HG02870 (cell line): ENCODE measurements around the gene VMAC.
A peak's percentile ranks its signal among the peaks of the same experiment; 100 is the strongest.

Experiments
- ATAC-seq: cut with Tn5 transposase; IDR thresholded peaks from one replicate; pipeline ENCODE4 v1.9.1; 2021; ENCODE audit warnings: mild to moderate bottlenecking, moderate library complexity; ENCODE audit not compliant: unreplicated experiment

VMAC gene

GRCh38 chr19:5903624-5904351, 884 bp upstream of the VMAC start, which contains the start of gene NDUFA11:
NDUFA11 (minus strand) TSS chr19:5903790; CDS start chr19:5903708, 82 bp downstream.
- peak; percentile 28 for ATAC-seq

DNA sequence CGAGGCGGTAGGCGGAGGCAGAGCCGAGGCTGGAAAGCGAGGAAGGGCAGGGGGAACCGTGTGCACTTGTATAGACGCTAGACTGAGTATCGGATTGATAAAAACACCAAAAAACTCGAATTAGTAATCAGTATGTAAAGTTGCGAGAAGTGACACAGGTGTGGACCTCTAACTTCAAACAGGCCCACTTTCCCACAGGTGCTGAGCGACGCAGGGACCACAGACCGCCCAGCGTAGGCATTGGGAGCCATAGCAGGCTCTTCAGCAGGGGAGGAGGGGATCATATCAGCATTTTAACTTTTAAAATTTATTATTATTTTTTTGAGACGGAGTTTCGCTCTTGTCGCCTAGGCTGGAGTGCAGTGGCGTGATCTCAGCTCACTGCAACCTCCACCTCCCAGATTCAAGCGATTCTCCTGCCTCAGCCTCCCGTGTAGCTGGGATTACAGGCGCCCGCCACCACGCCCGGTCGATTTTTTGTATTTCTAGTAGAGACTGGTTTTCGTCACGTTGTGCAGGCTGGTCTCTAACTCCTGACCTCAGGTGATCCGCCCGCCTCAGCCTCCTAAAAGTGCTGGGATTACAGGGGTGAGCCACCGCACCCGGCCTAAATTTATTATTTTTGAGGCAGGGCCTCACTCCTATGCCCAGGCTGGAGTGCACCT, 574 bp downstream of the VMAC start:
- ATAC-seq = no peak

DNA sequence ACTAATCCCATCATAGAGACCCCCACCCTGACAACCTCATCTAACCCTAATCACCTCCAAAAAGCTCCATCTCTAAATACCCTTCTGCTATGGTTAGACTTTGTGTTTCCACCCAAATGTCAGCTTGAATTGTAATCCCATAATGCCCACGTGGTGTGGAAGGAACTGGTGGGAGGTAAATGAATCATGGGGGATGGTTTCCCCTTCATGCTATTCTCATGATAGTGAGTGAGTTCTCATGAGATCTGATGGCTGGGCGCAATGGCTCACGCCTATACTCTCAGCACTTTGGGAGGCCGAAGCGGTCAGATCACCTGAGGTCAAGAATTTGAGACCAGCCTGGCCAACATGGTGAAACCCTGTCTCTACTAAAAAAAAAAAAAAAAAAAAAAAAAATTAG, 2.6 kb downstream of the VMAC start:
- no peak for ATAC-seq

GRCh38 chr19:5908773-5909442, 4.2 kb downstream of the VMAC start:
- ATAC-seq = no peak

- no peak for ATAC-seq
Measured at GRCh38 chr19:5910638-5910907, 5.9 kb downstream of the VMAC start.

DNA sequence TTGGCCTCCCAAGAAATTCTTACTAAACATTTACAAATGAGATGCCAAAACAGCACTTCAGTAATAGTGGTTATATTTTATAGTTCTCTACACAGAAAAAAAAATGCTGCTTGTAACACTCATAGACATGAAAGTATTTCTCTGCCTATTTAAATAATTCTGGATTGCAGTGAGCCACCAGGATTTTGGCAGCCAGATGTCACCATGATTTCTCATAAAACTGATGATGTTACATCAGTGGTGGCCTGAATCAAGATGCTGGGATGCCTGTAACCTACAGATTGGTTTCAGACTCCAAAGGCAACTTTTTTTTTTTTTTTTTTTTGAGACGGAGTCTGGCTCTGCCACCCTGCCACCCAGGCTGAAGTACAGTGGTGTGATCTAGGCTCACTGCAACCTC, 6.7 kb downstream of the VMAC start:
- no peak for ATAC-seq

DNA sequence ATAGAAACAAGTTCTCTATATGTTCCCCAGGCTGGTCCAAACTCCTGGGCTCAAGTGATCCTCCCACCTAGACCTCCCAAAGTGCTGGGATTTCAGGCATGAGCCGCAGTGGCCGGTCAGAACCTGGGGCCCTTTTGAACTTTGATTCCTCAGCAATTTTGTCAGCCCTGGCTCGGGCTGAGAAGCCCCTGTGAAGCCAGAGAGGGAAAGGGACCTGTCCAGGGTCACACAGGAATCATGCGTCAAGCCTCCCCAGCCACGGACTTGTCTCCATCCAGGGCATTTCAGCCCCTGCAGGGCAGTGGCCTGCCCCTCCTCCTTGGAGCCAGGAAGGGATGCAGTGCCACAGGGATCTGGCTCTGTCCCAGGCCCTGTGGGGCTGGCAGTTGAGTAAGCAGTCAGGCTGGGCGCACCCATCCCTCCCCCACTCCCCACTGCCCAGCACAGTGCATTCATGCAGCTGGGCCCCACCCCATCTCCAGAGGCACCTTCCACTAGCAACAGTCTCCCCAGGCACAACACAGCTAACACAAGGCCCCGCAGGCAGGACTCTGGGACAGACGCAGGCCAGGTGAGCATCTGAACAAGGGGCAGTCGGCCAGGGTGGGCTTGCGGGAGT, 9.2 kb downstream of the VMAC start, which contains the start of gene CAPS:
Gene CAPS, plus strand, starts transcription at position 516 of the 619 bp plus-strand sequence. CDS start 153 bp downstream, outside the sequence.
- no peak for ATAC-seq

- no peak for ATAC-seq
Measured at GRCh38 chr19:5914358-5914774, 9.7 kb downstream of the VMAC start.

- ATAC-seq = no peak
Measured at GRCh38 chr19:5914946-5915781, 10.5 kb downstream of the VMAC start.

GRCh38 chr19:5915782-5916165, 11.1 kb downstream of the VMAC start:
- ATAC-seq = no peak

- ATAC-seq = no peak
Measured at GRCh38 chr19:5916181-5916708, 11.6 kb downstream of the VMAC start.

DNA sequence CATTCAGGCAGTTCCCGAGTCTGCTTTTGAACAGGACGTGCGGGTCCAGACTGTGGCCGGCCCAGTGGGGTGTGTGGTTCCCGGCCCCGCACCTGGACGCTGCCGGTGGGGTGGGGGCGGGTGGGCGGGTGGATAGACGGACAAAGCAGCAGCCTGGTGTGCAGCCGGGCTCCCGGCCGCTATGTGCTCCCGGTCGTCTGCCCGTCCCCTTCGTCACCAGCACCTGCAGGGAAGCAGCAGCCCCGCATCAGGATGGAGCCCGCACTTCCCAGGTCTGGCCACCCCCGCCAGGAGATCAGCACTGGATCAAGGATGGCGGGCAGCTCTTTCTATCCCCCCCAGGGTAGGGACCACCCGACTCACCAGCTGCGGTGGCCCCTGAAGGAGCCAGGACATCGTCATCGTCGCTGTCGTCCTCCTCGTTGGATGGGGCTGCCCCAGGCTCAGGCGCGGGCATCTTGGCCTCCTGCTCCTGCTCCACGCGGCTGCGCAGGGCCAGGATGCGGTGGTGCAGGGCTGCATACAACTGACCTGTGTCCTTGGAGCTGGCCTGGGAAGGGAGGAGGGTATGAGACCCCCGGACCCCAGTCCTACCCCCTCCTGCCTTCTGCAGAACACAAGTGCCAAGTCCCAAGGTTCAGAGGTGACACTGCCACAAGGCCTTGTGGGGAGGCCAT, 12.9 kb downstream of the VMAC start:
- ATAC-seq = no peak

DNA sequence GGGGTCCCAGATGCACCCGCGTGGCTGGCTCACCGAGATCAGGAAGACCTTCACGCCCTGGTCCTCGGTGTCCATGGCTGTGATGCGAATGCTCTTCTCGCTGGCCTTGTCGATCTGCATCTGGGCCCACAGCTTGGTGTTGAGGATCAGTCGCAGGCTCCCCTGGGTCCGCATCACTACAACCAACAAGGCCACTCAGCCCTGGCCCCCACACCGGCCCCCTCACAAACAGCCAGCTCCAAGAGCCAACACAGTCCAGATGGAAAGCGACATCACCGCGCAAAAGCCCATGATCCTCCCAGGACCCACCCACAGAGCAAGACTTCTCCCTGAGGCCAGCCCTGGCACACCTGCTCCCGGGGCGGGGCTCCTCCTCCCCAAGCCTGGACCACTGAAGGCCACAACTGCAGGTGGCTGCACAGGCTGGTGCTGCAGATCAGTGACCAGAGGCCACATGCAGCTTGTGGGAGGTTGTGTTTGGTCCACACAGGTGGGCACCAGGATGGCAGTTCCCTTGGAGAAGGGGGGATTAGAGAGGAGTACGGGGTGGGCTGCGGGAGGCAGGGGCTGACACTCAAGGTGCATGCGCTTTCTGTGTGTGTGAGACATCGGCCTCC, 13.9 kb downstream of the VMAC start:
- no peak for ATAC-seq

DNA sequence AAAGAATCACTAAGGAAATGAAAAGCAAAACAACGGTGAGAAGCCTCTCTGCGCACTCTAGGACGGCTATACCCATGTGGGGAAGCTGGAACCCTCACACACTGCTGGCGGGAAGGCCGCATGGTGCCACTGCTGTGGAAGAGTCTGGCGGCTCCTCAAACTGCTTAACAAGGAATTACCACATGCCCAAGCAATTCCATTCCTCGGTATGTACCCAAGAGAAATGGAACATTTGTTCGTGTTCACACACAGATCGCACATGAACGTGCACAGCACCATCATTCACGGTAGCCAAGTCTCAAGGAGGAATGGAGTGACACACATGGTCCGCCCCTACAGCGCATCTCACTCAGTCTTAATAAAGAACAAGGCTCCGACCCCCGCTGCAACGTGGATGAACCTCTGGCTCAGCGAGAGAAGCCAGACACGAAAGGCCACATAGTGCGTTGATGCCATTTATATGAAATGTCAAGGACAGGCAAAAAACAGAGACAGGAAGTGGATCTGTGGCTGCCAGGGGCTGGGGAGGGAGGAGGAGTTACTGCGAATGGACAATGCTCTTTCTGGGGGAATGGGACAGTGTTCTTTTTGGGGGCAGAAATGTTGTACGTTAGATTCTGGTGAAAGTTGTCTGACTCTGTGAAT, 17.0 kb downstream of the VMAC start:
- ATAC-seq = no peak

DNA sequence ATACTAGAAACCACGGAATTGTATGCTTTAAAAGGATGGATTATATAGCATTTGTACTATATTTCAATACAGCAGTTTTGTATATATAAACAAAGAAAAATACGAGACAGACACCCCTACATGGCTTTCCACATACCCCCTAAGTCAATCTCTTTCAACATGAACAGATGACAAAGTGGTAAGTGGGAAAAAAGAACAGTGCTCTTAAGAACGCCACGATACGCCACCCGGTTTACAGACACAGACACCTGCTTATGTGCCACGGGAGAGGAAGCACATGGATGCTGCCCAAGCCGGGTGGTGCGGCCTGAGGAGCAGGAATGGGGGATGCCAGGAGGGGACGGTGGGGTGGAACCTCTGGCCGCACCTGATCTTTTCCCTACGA, 17.5 kb downstream of the VMAC start:
- ATAC-seq = no peak

DNA sequence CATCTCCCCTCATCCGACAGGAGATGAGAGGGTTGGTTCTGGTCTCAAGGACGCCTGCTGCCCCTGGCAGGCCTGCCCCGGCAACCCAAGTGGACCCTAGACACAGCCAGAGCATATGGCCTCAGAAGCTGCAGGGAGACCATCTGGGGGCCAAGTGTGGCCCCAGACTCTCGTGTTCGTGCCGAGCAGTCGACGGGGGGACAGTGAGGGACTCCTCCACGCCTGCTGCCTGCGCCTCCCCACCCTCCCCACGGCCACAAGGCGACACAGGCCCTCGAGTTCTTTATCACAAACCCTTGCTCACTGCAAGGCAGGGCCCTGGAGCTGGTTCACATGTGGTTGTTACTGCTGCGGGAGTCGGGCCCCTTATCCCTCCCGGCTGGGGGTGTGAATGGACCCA, 18.7 kb downstream of the VMAC start:
- ATAC-seq = no peak

GRCh38 chr19:5925830-5926427, 21.3 kb downstream of the VMAC start:
- no peak for ATAC-seq

- no peak for ATAC-seq
Measured at GRCh38 chr19:5926641-5927440, 22.2 kb downstream of the VMAC start.
